Ovary (tissue), 1 donor: ENCODE measurements around the gene HS6ST3.

ENCODE experiments used
- EP300 ChIP-seq: sonication (generic); formaldehyde crosslinking; IDR thresholded peaks from one replicate; pipeline ENCODE4 v1.6.1; 2017; ENCODE audit warnings: antibody characterized with exemption
- POLR2A ChIP-seq: fragments of 450-650 bp; IDR thresholded peaks from one replicate; pipeline ENCODE4 v1.6.1; 2017; ENCODE audit warnings: antibody characterized with exemption, mild to moderate bottlenecking, moderate library complexity

DNA sequence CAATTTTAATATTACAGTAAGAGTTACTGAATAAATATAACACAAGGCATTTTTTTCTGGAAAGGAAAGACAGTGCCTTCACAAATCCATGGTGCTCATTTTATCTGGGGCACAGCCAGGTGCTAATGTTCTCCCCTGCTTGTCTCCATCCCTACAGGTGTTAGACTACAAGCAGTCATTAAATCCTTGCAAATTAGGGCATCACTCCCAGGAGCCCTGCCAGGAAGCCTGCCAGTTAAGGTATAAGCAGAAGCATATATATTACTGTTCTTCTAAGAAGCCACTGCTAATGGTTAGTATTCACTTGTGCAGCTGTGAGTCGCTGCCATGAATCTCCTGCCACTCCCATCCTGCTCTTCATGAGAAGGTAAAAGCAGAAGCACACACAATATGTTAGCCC lies 754.7 kb downstream of the HS6ST3 start:
- TF ChIP-seq POLR2A (no peak), EP300 (no peak)
